H9 (cell line): ENCODE data around the gene CFAP47. TPM values are rescaled to one million over a fixed set of nuclear protein-coding genes. Genes with fewer than 3 reads are reported as not detected.

Experiments used
- DNase-seq: peaks from one replicate; pipeline ENCODE4 v3.0.0-alpha.2; 2017
- H2AFZ ChIP-seq: one replicate; pipeline ENCODE4 v1.6.1; 2013; ENCODE audit warnings: mild to moderate bottlenecking, low read length, control low read depth, moderate library complexity
- H2AK5ac ChIP-seq: 2 replicates; pipeline ENCODE4 v1.6.1; 2013; ENCODE audit warnings: low read length, control low read depth, mixed read lengths; ENCODE audit not compliant: insufficient read length
- H2BK120ac ChIP-seq: one replicate; pipeline ENCODE4 v1.6.1; 2013; ENCODE audit warnings: low read depth, mild to moderate bottlenecking, low read length, control low read depth, inconsistent platforms; ENCODE audit not compliant: poor library complexity, severe bottlenecking
- H2BK12ac ChIP-seq: 2 replicates; pipeline ENCODE4 v1.6.1; 2013; ENCODE audit warnings: low read length, control low read depth, mixed read lengths, low read depth; ENCODE audit not compliant: insufficient read length
- H2BK15ac ChIP-seq: 2 replicates; pipeline ENCODE4 v1.6.1; 2013; ENCODE audit warnings: low read depth, low read length, control low read depth
- H2BK20ac ChIP-seq: one replicate; pipeline ENCODE4 v1.6.1; 2013; ENCODE audit warnings: low read depth, mild to moderate bottlenecking, low read length, control low read depth, inconsistent platforms; ENCODE audit not compliant: poor library complexity, severe bottlenecking
- H2BK5ac ChIP-seq: 2 replicates; pipeline ENCODE4 v1.6.1; 2013; ENCODE audit warnings: low read length, control low read depth, mixed read lengths; ENCODE audit not compliant: insufficient read length
- H3K14ac ChIP-seq: 2 replicates; pipeline ENCODE4 v1.6.1; 2013; ENCODE audit warnings: low read length, control low read depth; ENCODE audit not compliant: insufficient read depth
- H3K18ac ChIP-seq: 2 replicates; pipeline ENCODE4 v1.6.1; 2013; ENCODE audit warnings: low read depth, mild to moderate bottlenecking, mixed read lengths, low read length, control low read depth; ENCODE audit not compliant: insufficient read length
- H3K23ac ChIP-seq: 2 replicates; pipeline ENCODE4 v1.6.1; 2013; ENCODE audit warnings: low read length, control low read depth, mixed read lengths, low read depth; ENCODE audit not compliant: insufficient read length
- H3K23me2 ChIP-seq: 2 replicates; pipeline ENCODE4 v1.6.1; 2013; ENCODE audit warnings: low read depth, mild to moderate bottlenecking, mixed read lengths, low read length, control low read depth; ENCODE audit not compliant: insufficient read length, poor library complexity, severe bottlenecking
- H3K27ac ChIP-seq: 2 replicates; pipeline ENCODE4 v1.5.1; 2013; ENCODE audit warnings: low read length, control low read depth, mixed read lengths, low read depth; ENCODE audit not compliant: insufficient read length
- H3K27me3 ChIP-seq: 2 replicates; pipeline ENCODE4 v1.6.1; 2013; ENCODE audit warnings: low read length, control low read depth, inconsistent platforms; ENCODE audit not compliant: insufficient read depth
- H3K4ac ChIP-seq: 2 replicates; pipeline ENCODE4 v1.6.1; 2013; ENCODE audit warnings: low read depth, mild to moderate bottlenecking, control low read depth, inconsistent platforms, low read length, moderate library complexity
- H3K4me1 ChIP-seq: 2 replicates; pipeline ENCODE4 v1.6.1; 2013; ENCODE audit warnings: low read length, control low read depth, inconsistent platforms; ENCODE audit not compliant: insufficient read depth
- H3K4me2 ChIP-seq: 2 replicates; pipeline ENCODE4 v1.6.1; 2013; ENCODE audit warnings: low read length, control low read depth, mixed read lengths; ENCODE audit not compliant: insufficient read length, insufficient read depth
- H3K56ac ChIP-seq: 2 replicates; pipeline ENCODE4 v1.6.1; 2013; ENCODE audit warnings: low read depth, mild to moderate bottlenecking, mixed read lengths, low read length, control low read depth; ENCODE audit not compliant: insufficient read length
- H3K79me1 ChIP-seq: 2 replicates; pipeline ENCODE4 v1.6.1; 2013; ENCODE audit warnings: low read depth, mild to moderate bottlenecking, moderate library complexity, low read length, control low read depth, inconsistent platforms; ENCODE audit not compliant: insufficient read depth, poor library complexity, severe bottlenecking
- H3K79me2 ChIP-seq: 2 replicates; pipeline ENCODE4 v1.6.1; 2013; ENCODE audit warnings: low read length, control low read depth, inconsistent platforms; ENCODE audit not compliant: insufficient read depth
- H3K9ac ChIP-seq: 2 replicates; pipeline ENCODE4 v1.6.1; 2013; ENCODE audit warnings: low read length, control low read depth, mixed read lengths; ENCODE audit not compliant: insufficient read length; ENCODE audit errors: extremely low read depth
- H3K9me3 ChIP-seq: one replicate; pipeline ENCODE4 v1.6.1; 2013; ENCODE audit warnings: low read depth, low read length, inconsistent platforms; ENCODE audit not compliant: control insufficient read depth
- H3T11ph ChIP-seq: one replicate; pipeline ENCODE4 v1.6.1; 2013; ENCODE audit warnings: mild to moderate bottlenecking, low read length, control low read depth, inconsistent platforms
- H4K20me1 ChIP-seq: one replicate; pipeline ENCODE4 v1.6.1; 2013; ENCODE audit not compliant: control insufficient read depth, insufficient read length, insufficient read depth
- H4K5ac ChIP-seq: 2 replicates; pipeline ENCODE4 v1.6.1; 2013; ENCODE audit warnings: low read depth, mild to moderate bottlenecking, mixed read lengths, low read length, control low read depth; ENCODE audit not compliant: insufficient read length
- H4K8ac ChIP-seq: replicated peaks from 2 replicates; pipeline ENCODE4 v1.6.1; 2013; ENCODE audit warnings: low read length, control low read depth, mixed read lengths, low read depth; ENCODE audit not compliant: insufficient read length
- H4K91ac ChIP-seq: 2 replicates; pipeline ENCODE4 v1.6.1; 2013; ENCODE audit warnings: low read depth, mild to moderate bottlenecking, moderate library complexity, mixed read lengths, low read length, control low read depth; ENCODE audit not compliant: insufficient read length
- H3K27ac Mint-ChIP-seq, 3 experiments: 2 replicates in 2 of 3; 3 replicates in 1 of 3; pipeline ENCODE4 v1.8.0; 2020 to 2021; ENCODE audit warnings: mixed read lengths in 3 of 3, mild to moderate bottlenecking in 1 of 3, moderate library complexity in 1 of 3
- H3K27me3 Mint-ChIP-seq: 2 replicates; pipeline ENCODE4 v1.8.0; 2021; ENCODE audit warnings: low read depth, mild to moderate bottlenecking, moderate library complexity, mixed read lengths
- H3K36me3 Mint-ChIP-seq, 3 experiments: 2 replicates in 2 of 3; 3 replicates in 1 of 3; pipeline ENCODE4 v1.8.0; 2020 to 2021; ENCODE audit warnings: low read depth in 3 of 3, mixed read lengths in 3 of 3; ENCODE audit not compliant: insufficient read depth in 1 of 3
- H3K4me1 Mint-ChIP-seq, 2 experiments: 2 replicates each; pipeline ENCODE4 v1.8.0; 2020; ENCODE audit warnings: mixed read lengths in 2 of 2
- H3K4me3 Mint-ChIP-seq, 2 experiments: 2 replicates in 1 of 2; 3 replicates in 1 of 2; pipeline ENCODE4 v1.8.0; 2020 to 2021; ENCODE audit warnings: mild to moderate bottlenecking in 2 of 2, mixed read lengths in 2 of 2, moderate library complexity in 1 of 2
- H3K9me3 Mint-ChIP-seq, 2 experiments: 2 replicates in 1 of 2; 3 replicates in 1 of 2; pipeline ENCODE4 v1.8.0; 2020; ENCODE audit warnings: mild to moderate bottlenecking in 2 of 2, mixed read lengths in 2 of 2, moderate library complexity in 1 of 2
- WGBS: extraction: QIAGEN DNeasy Blood & Tissue Kit; methylation state at CpG from one replicate; pipeline ENCODE4 v1.1.7; 2013; ENCODE audit warnings: missing lambda C conversion rate, low lambda C conversion rate, mixed read lengths; ENCODE audit not compliant: insufficient read length; ENCODE audit errors: extremely low coverage; 5-methylcytosine and 5-hydroxymethylcytosine counted together
- total RNA-seq: library from RNA; stranded (reverse); gene quantifications from 2 replicates; pipeline ENCODE4 v1.2.1, GENCODE V29; 2021
- TF ChIP-seq, protein P1 (sequence below): fragments of 200-600 bp; sonication (generic); conservative IDR thresholded peaks from 3 replicates; pipeline ENCODE4 v1.8.0; 2021; ENCODE audit warnings: antibody characterized with exemption, mild to moderate bottlenecking

CFAP47 gene
- total RNA-seq, 1 experiment from 2014 or later = not detected

GRCh38 chrX:36102425-36102824 is 182.9 kb downstream of the CFAP47 start:
- Mint-ChIP-seq H3K27me3 (peaks cover 3% of the 10 kb centered on the region; the same call in 1 of the 2 replicates), H3K4me3 (no peak overlapping the region), H3K36me3 (no peaks in the 10 kb centered on the region), H3K4me1 (no peaks in the 10 kb centered on the region), H3K27ac (no peak overlapping the region), H3K9me3 (peaks cover 37 to 38% of the 10 kb centered on the region in 2 experiments)
- Histone ChIP-seq H3K23me2 (no peaks in the 10 kb centered on the region), H3K27me3 (no peaks in the 10 kb centered on the region; the same call in 1 of the 2 replicates), H2AK5ac (no peak overlapping the region), H3K14ac (no peak overlapping the region), H3K4me2 (no peak overlapping the region), H3K27ac (no peak overlapping the region), H2BK20ac (no peak overlapping the region), H4K8ac (no peak overlapping the region), H2BK5ac (no peak overlapping the region), H2BK12ac (no peak overlapping the region), H3K56ac (no peak overlapping the region), H3K79me1 (no peaks in the 10 kb centered on the region), H3T11ph (no peak overlapping the region), H4K5ac (no peak overlapping the region), H2AFZ (no peak overlapping the region), H3K4ac (no peak overlapping the region), H3K23ac (no peak overlapping the region), H3K4me1 (no peaks in the 10 kb centered on the region), H3K9me3 (no peaks in the 10 kb centered on the region), H3K18ac (no peak overlapping the region), H4K20me1 (no peaks in the 10 kb centered on the region), H4K91ac (no peak overlapping the region), H3K9ac (no peak overlapping the region), H2BK120ac (no peak overlapping the region), H2BK15ac (no peak overlapping the region), H3K79me2 (no peaks in the 10 kb centered on the region)
- DNase-seq = no peak
- no CpG with 5 or more reads among the region's 2 CpGs for WGBS
- TF ChIP-seq, protein P1, sequence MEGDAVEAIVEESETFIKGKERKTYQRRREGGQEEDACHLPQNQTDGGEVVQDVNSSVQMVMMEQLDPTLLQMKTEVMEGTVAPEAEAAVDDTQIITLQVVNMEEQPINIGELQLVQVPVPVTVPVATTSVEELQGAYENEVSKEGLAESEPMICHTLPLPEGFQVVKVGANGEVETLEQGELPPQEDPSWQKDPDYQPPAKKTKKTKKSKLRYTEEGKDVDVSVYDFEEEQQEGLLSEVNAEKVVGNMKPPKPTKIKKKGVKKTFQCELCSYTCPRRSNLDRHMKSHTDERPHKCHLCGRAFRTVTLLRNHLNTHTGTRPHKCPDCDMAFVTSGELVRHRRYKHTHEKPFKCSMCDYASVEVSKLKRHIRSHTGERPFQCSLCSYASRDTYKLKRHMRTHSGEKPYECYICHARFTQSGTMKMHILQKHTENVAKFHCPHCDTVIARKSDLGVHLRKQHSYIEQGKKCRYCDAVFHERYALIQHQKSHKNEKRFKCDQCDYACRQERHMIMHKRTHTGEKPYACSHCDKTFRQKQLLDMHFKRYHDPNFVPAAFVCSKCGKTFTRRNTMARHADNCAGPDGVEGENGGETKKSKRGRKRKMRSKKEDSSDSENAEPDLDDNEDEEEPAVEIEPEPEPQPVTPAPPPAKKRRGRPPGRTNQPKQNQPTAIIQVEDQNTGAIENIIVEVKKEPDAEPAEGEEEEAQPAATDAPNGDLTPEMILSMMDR = no peak
